ENCODE data around the gene HNF1B.

The HNF1B gene

DNA sequence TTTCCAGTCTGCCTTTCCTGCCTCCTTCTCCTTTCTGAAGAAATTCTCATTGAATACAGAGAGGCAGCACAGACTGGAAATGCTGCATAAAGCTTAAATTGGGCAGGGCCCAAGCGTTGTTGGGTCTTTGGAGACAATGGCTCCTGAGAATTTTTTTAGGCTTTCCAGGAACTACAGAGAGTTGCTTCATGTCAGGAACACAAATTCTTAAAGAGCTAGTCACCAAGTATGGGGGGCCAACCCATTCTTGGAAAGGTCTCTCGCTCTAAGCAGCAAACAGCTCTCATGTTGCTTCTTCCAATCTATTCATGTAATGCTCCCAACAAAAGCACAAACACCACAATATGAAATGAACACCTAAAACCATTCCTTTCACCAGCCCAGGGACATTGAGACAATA is 6.9 kb downstream of the HNF1B start:
- in situ Hi-C loops (cut with HindIII; ENCODE audit: low sequenced_read_pairs): no loop called here

DNA sequence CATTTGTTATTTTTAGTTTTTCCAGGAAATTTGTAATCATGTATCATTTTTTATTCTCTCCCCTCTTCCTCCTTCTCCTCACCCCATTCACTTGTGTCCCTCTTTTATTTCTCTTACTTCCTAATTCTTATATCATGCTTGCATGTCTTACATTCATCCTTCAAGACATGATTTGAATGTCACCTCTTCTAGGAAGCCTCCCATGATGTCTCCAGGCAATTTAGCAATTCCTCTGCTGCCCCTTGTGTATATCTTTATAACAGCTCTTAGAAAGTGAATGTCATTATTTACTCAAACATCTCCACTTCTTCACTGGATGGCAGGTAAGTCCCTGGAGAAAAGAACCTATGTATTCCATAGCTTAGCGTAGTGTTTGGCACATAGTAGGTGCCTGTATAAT is 7.8 kb downstream of the HNF1B start:
- in situ Hi-C loops (cut with HindIII; ENCODE audit: low sequenced_read_pairs): no loop called here

GRCh38 chr17:37736428-37736827 is 8.4 kb downstream of the HNF1B start:
- in situ Hi-C loops (cut with HindIII; ENCODE audit: low sequenced_read_pairs): no loop called here

GRCh38 chr17:37735165-37735564 is 9.7 kb downstream of the HNF1B start:
- in situ Hi-C loops (cut with HindIII; ENCODE audit: low sequenced_read_pairs): no loop called here

DNA sequence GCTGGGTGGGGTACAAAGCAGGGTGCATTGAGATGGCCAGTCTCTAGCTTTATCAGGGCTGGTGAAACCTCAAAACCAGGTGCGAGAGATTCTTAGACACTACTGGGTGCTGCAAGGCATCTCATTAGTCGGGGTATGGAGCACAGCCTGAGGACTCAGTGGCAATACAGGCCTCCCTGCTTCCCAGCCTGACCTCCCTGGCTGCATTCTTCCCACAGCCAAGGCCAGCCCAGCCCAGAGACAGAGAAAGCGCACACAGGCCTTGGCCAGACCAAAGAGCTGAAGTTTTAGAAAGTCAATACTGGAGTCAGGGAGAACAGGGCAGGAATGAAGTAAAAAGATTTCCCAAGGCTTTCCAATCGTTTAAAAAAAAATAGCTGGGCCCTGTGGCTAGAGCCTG is 12.5 kb downstream of the HNF1B start:
- in situ Hi-C loops (cut with HindIII; ENCODE audit: low sequenced_read_pairs): no loop called here

GRCh38 chr17:37731056-37731455 is 13.8 kb downstream of the HNF1B start:
- in situ Hi-C loops (cut with HindIII; ENCODE audit: low sequenced_read_pairs): no loop called here

GRCh38 chr17:37729905-37730304 is 15.0 kb downstream of the HNF1B start:
- in situ Hi-C loops (cut with HindIII; ENCODE audit: low sequenced_read_pairs): no loop called here

DNA sequence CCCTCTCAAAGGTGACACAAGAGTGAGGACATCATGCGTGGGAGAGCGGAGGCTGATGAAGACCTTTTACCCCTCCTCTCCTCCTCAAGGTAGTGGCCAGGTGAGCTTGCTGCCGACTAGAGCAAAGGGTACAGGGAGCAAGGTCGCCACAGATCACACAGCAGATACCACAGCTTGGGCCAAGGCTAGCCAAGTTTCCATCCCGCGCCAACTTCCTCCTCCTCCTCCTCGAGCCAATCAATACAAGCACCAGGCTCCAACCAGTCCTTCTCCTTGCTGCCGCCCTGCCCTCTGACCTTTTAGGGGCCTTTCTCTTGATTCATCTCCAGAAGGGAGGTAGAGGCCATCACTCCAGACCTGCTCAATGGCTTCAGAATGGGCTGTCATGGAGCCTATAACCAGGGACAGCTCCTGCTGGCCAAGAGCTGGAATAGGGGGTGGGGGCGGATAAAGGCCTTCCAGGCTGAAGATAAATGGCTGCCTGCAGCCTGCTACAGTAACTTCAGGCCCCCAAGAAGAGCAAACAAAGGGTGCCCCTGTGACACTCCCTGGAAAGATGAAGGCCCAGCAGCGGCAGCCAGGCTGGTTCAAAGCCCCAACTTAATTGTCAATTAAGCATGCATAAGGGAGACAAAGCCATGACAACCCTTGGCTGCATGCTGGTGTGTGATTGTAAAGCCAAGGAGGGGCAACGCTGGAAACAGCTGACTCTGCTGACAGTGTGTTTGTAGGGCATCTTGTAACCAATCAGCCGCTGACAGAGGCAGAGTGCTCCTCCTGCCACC is 17.8 kb downstream of the HNF1B start:
- in situ Hi-C loops (cut with HindIII; ENCODE audit: low sequenced_read_pairs): no loop called here

- in situ Hi-C loops (cut with HindIII; ENCODE audit: low sequenced_read_pairs): no loop called here
These were observed 18.6 kb downstream of the HNF1B start for GRCh38 chr17:37726248-37726647.

- in situ Hi-C loops (cut with HindIII; ENCODE audit: low sequenced_read_pairs): no loop called here
These were observed 19.2 kb downstream of the HNF1B start for GRCh38 chr17:37725601-37726146.

- in situ Hi-C loops (cut with HindIII; ENCODE audit: low sequenced_read_pairs): no loop called here
These were observed 19.8 kb downstream of the HNF1B start for GRCh38 chr17:37725021-37725595.

GRCh38 chr17:37720989-37721388 is 23.9 kb downstream of the HNF1B start:
- in situ Hi-C loops (cut with HindIII; ENCODE audit: low sequenced_read_pairs): no loop called here

DNA sequence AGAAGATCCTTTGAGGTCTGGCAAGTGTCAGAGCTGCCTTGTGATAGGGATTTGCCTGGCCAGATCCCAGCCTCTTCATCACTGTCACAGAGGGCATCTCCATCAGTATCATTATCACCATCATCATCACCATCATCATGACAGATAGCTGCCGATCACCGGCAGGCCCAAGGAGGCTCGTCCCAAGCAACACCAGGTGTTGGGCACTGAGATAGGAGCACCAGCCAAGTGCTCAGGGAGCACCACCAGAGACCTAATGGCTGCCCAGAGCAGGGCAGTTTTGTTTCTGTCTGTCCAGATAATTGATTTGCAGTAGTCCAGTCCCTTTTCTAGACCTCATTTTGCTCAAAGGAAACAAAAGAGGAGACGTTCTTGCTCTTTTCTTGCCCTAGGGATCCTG is 25.0 kb downstream of the HNF1B start:
- in situ Hi-C loops (cut with HindIII; ENCODE audit: low sequenced_read_pairs): no loop called here

DNA sequence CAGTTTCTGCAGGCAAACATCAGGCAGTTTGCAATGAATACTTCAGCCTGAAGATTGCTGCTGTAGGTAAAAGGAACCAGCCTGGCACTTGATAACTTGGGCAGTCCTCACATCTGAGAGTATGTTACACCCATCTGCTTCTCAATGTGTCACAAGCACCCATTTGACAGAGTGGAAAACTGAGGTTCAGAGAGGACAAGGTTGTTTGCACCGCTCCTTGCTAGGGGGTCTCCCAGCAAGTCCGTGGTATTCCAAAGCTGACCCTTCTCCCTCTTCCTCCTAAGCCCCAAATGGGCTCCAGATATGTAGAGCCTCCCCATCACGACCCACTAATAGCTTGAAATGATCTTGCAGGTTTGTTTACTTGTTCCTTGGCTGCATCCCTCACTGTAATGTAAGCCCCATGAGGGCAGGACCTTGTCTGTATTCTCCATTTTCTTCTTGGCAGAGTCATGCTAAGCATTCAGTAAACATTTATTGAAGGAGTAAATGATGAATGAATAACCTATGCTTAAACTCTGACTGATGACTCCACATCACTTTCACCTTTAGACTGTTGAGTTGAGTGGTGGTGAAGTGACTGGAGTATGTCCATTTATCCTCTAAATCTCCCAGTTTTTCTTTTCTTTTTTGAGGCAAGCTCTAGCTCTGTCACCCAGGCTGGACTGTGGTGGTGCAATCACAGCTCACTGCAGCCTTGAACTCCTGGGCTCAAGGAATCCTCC is 26.4 kb downstream of the HNF1B start:
- in situ Hi-C loops (cut with HindIII; ENCODE audit: low sequenced_read_pairs): no loop called here

DNA sequence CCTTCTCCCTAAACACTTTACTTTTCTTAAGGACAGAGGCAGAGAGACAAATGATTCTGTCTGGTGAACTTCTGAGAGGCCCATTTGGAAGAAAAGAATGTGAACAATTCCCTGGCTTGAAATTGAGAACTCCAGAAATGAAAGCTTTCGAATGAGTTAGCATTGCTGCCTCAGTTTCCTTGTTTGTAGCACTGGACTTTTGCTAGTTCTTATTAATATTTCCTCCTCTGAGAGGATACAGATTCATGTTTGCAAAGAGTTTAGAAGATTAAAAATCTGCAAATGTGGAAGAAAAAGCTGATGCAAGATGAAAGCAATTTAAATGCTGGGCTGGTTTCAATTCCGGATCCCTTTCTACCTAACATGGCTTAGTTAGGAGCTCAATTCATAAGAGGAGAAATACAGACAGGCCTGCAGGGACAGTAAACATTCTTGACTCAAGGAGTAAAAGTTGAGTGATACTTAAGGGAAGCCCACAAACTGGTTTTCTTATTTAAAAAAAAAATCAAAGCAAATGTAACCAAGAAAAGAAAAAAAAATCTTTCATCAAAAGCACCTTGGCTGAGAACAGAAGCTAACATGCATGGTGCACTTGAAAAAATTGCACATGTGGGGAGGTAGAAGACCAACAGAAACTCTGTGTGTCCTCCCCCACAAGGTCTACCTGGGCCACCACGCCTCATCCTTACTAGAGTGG is 27.1 kb downstream of the HNF1B start:
- in situ Hi-C loops (cut with HindIII; ENCODE audit: low sequenced_read_pairs): no loop called here

GRCh38 chr17:37714897-37715296 is 30.0 kb downstream of the HNF1B start:
- in situ Hi-C loops (cut with HindIII; ENCODE audit: low sequenced_read_pairs): no loop called here

GRCh38 chr17:37713624-37714023 is 31.2 kb downstream of the HNF1B start:
- in situ Hi-C loops (cut with HindIII; ENCODE audit: low sequenced_read_pairs): no loop called here

- in situ Hi-C loops (cut with HindIII; ENCODE audit: low sequenced_read_pairs): no loop called here
These were observed 31.8 kb downstream of the HNF1B start for GRCh38 chr17:37713028-37713431.

DNA sequence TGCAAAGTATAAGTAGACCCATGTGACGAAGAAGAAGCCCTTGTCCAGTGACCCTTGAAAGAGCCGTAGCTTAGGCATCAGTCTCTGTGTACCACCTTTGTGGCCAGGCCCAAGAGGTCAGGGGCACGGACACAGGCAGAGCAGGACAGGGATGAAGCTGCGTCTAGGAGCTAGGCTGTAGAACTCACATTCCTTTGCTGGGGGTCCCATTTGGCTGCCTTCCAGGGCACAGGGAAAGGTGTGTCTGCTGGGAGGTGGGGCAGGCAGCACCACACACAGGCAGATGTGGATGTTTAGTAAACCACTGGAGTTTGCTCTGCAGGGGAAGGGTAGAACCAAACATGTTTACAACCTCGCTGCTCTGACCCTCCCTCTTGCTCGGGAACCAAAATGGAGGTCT is 33.7 kb downstream of the HNF1B start:
- in situ Hi-C loops (cut with HindIII; ENCODE audit: low sequenced_read_pairs): no loop called here

GRCh38 chr17:37710344-37710886 is 34.4 kb downstream of the HNF1B start:
- in situ Hi-C loops (cut with HindIII; ENCODE audit: low sequenced_read_pairs): no loop called here
